ENCODE measurements around the gene SCIN.

- TF ChIP-seq RAD21 (IDR thresholded peaks at IDR 0.05; ENCODE audit: low read length) (no peak), SMC3 (IDR thresholded peaks at IDR 0.05; ENCODE audit: low read depth, low read length) (no peak), FOSL2 (IDR thresholded peaks at IDR 0.05; ENCODE audit: borderline replicate concordance, low read depth) (no peak)
These were observed 59.4 kb downstream of the SCIN start for GRCh38 chr7:12629816-12630512.

Data from SK-N-SH (cell line).